Measurements from ENCODE around the gene AUP1. TPM values are rescaled to one million over a fixed set of nuclear protein-coding genes. Genes with fewer than 3 reads are reported as not detected.

AUP1 gene
- polyA plus RNA-seq, 1 donor from 2014 or later: 153 TPM

- Histone ChIP-seq H3K9ac (ENCODE audit: low read length) (no peak overlapping the region), H3K27ac (ENCODE audit: low read length) (no peak overlapping the region), H4K20me1 (ENCODE audit: insufficient read depth) (no peaks in the 10 kb centered on the region), H3K9me2 (ENCODE audit: insufficient read depth, low read length) (no peaks in the 10 kb centered on the region), H3K36me3 (ENCODE audit: insufficient read depth, low read length) (no peaks in the 10 kb centered on the region), H3F3A (ENCODE audit: insufficient read depth, low read length, poor library complexity, severe bottlenecking) (no peaks in the 10 kb centered on the region), H3K4me2 (ENCODE audit: low read length) (no peak overlapping the region), H3K27me3 (ENCODE audit: insufficient read depth, low read depth, low read length) (no peaks in the 10 kb centered on the region), H3K4me3 (ENCODE audit: low read length) (no peak overlapping the region), H3K79me2 (replicated peaks; ENCODE audit: insufficient read depth, low read length) (no peaks in the 10 kb centered on the region), H2AFZ (ENCODE audit: low read depth, low read length) (no peak overlapping the region), H3K9me3 (ENCODE audit: low read length) (no peaks in the 10 kb centered on the region)
- no peak for TF ChIP-seq MXI1 (conservative IDR thresholded peaks at IDR 0.05; ENCODE audit: poor library complexity, severe bottlenecking)
- no peak for TF ChIP-seq CTCF (IDR thresholded peaks at IDR 0.05; ENCODE audit: poor library complexity, severe bottlenecking)
- TF ChIP-seq EP300 (conservative IDR thresholded peaks at IDR 0.05; ENCODE audit: poor library complexity, severe bottlenecking): no peak
- TF ChIP-seq TAF1 (IDR thresholded peaks at IDR 0.05; ENCODE audit: low read depth): no peak
- no peak for TF ChIP-seq RAD21 (conservative IDR thresholded peaks at IDR 0.05)
- TF ChIP-seq EZH2 (IDR thresholded peaks at IDR 0.05; ENCODE audit: borderline replicate concordance, insufficient read depth, low read length, poor library complexity, severe bottlenecking): no peak
- TF ChIP-seq POLR2AphosphoS5 (IDR thresholded peaks at IDR 0.05): no peak
- TF ChIP-seq SMC3 (conservative IDR thresholded peaks at IDR 0.05; ENCODE audit: poor library complexity): no peak
- TF ChIP-seq REST (IDR thresholded peaks at IDR 0.05; ENCODE audit: borderline replicate concordance): no peak
Measured at GRCh38 chr2:74571058-74571457, 41.6 kb upstream of the AUP1 start.

GRCh38 chr2:74569686-74570085, 40.2 kb upstream of the AUP1 start:
- Histone ChIP-seq H3K27ac (ENCODE audit: low read length) (no peak overlapping the region), H3K79me2 (replicated peaks; ENCODE audit: insufficient read depth, low read length) (no peaks in the 10 kb centered on the region), H3K4me2 (ENCODE audit: low read length) (no peak overlapping the region), H4K20me1 (ENCODE audit: insufficient read depth) (no peaks in the 10 kb centered on the region), H3F3A (ENCODE audit: insufficient read depth, low read length, poor library complexity, severe bottlenecking) (no peaks in the 10 kb centered on the region), H3K9me2 (ENCODE audit: insufficient read depth, low read length) (no peaks in the 10 kb centered on the region), H2AFZ (ENCODE audit: low read depth, low read length) (no peak overlapping the region), H3K36me3 (ENCODE audit: insufficient read depth, low read length) (no peaks in the 10 kb centered on the region), H3K4me3 (ENCODE audit: low read length) (no peak overlapping the region), H3K9me3 (ENCODE audit: low read length) (no peaks in the 10 kb centered on the region), H3K9ac (ENCODE audit: low read length) (no peak overlapping the region), H3K27me3 (ENCODE audit: insufficient read depth, low read depth, low read length) (no peaks in the 10 kb centered on the region)
- no peak for TF ChIP-seq EZH2 (IDR thresholded peaks at IDR 0.05; ENCODE audit: borderline replicate concordance, insufficient read depth, low read length, poor library complexity, severe bottlenecking)
- no peak for TF ChIP-seq CTCF (IDR thresholded peaks at IDR 0.05; ENCODE audit: poor library complexity, severe bottlenecking)
- no peak for TF ChIP-seq POLR2AphosphoS5 (IDR thresholded peaks at IDR 0.05)
- no peak for TF ChIP-seq MXI1 (conservative IDR thresholded peaks at IDR 0.05; ENCODE audit: poor library complexity, severe bottlenecking)
- no peak for TF ChIP-seq RAD21 (conservative IDR thresholded peaks at IDR 0.05)
- no peak for TF ChIP-seq REST (IDR thresholded peaks at IDR 0.05; ENCODE audit: borderline replicate concordance)
- no peak for TF ChIP-seq EP300 (conservative IDR thresholded peaks at IDR 0.05; ENCODE audit: poor library complexity, severe bottlenecking)
- no peak for TF ChIP-seq TAF1 (IDR thresholded peaks at IDR 0.05; ENCODE audit: low read depth)
- TF ChIP-seq SMC3 (conservative IDR thresholded peaks at IDR 0.05; ENCODE audit: poor library complexity): no peak
